Measurements from ENCODE around the gene PAK5. TPM values are rescaled to one million over a fixed set of nuclear protein-coding genes. Genes with fewer than 3 reads are reported as not detected.

Gene PAK5
- total RNA-seq, 1 donor from 2014 or later: 0.21 TPM

- ATAC-seq (peak; percentile 37 to 51), DNase-seq (no peak)
- H3K36me3 ChIP-seq: no peaks in the 10 kb centered on the region
- H3K27ac ChIP-seq: no peak overlapping the region
- H3K4me1 ChIP-seq: no peaks in the 10 kb centered on the region
- intact Hi-C loops (cut with DNase I): loop anchor here (10.0 kb wide), 1 partner anchor 1929 kb away; no protein-coding TSS in a partner anchor
- no peak for TF ChIP-seq CTCF (IDR thresholded peaks at IDR 0.05)
- H3K27me3 ChIP-seq (ENCODE audit: low read depth): peaks cover 8% of the 10 kb centered on the region
- H3K4me3 ChIP-seq: no peak overlapping the region
- no peaks in the 10 kb centered on the region for H3K9me3 ChIP-seq
Observed at GRCh38 chr20:9615766-9616454, 223.0 kb downstream of the PAK5 start.

GRCh38 chr20:9615118-9615517 lies 223.8 kb downstream of the PAK5 start:
- no peak for TF ChIP-seq CTCF (IDR thresholded peaks at IDR 0.05)
- no peak overlapping the region for H3K27ac ChIP-seq
- H3K36me3 ChIP-seq: no peaks in the 10 kb centered on the region
- H3K4me3 ChIP-seq: no peak overlapping the region
- no peaks in the 10 kb centered on the region for H3K9me3 ChIP-seq
- DNase-seq (no peak), ATAC-seq (no peak)
- peaks cover 2% of the 10 kb centered on the region for H3K27me3 ChIP-seq (ENCODE audit: low read depth)
- H3K4me1 ChIP-seq: no peaks in the 10 kb centered on the region
- intact Hi-C loops (cut with DNase I): loop anchor here (10.0 kb wide), 1 partner anchor 1930 kb away; no protein-coding TSS in a partner anchor

GRCh38 chr20:9613871-9614270 lies 225.0 kb downstream of the PAK5 start:
- Histone ChIP-seq H3K4me3 (no peak overlapping the region), H3K4me1 (no peaks in the 10 kb centered on the region), H3K27me3 (ENCODE audit: low read depth) (no peaks in the 10 kb centered on the region), H3K36me3 (no peaks in the 10 kb centered on the region), H3K27ac (no peak overlapping the region), H3K9me3 (no peaks in the 10 kb centered on the region)
- no peak for TF ChIP-seq CTCF (IDR thresholded peaks at IDR 0.05)
- DNase-seq (no peak), ATAC-seq (no peak)
- intact Hi-C loops (cut with DNase I): loop anchor here (5.0 to 10.0 kb wide), 2 partner anchors 207 to 1931 kb away; no protein-coding TSS in a partner anchor

GRCh38 chr20:9611921-9612320 lies 227.0 kb downstream of the PAK5 start:
- no peak for ATAC-seq
- no peaks in the 10 kb centered on the region for H3K9me3 ChIP-seq
- intact Hi-C loops (cut with DNase I): loop anchor here (5.0 to 10.0 kb wide), 2 partner anchors 205 to 1933 kb away; no protein-coding TSS in a partner anchor
- H3K27me3 ChIP-seq (ENCODE audit: low read depth): no peaks in the 10 kb centered on the region
- no peak for TF ChIP-seq CTCF (IDR thresholded peaks at IDR 0.05)
- no peak overlapping the region for H3K4me3 ChIP-seq
- H3K27ac ChIP-seq: no peak overlapping the region
- H3K4me1 ChIP-seq: no peaks in the 10 kb centered on the region
- H3K36me3 ChIP-seq: no peaks in the 10 kb centered on the region
- no peak for DNase-seq

- Histone ChIP-seq H3K27me3 (ENCODE audit: low read depth) (no peaks in the 10 kb centered on the region), H3K27ac (no peak overlapping the region), H3K36me3 (no peaks in the 10 kb centered on the region), H3K4me1 (no peaks in the 10 kb centered on the region), H3K9me3 (no peaks in the 10 kb centered on the region), H3K4me3 (no peak overlapping the region)
- no peak for TF ChIP-seq CTCF (IDR thresholded peaks at IDR 0.05)
- ATAC-seq (no peak), DNase-seq (no peak)
- intact Hi-C loops (cut with DNase I): loop anchor here (5.0 to 10.0 kb wide), 2 partner anchors 203 to 1934 kb away; no protein-coding TSS in a partner anchor
Observed at GRCh38 chr20:9610665-9611064, 228.2 kb downstream of the PAK5 start.

All from lower lobe of right lung (tissue), 2 donors.